Osteoblast (primary cell): Measurements from ENCODE around the gene CD300A. TPM values are rescaled to one million over a fixed set of nuclear protein-coding genes. Genes with fewer than 3 reads are reported as not detected.

Experiments used
- DNase-seq: peaks from one replicate; pipeline ENCODE4 v3.0.0; 2011; ENCODE audit warnings: low spot score, mixed read lengths; ENCODE audit not compliant: insufficient read length; ENCODE audit errors: missing footprints
- H2AFZ ChIP-seq: 2 replicates; pipeline ENCODE4 v1.6.0; 2011; ENCODE audit warnings: mild to moderate bottlenecking, low read length
- H3K27ac ChIP-seq: 2 replicates; pipeline ENCODE4 v1.5.1; 2011; ENCODE audit warnings: mild to moderate bottlenecking, low read depth, low read length, moderate library complexity
- H3K27me3 ChIP-seq: 2 replicates; pipeline ENCODE4 v1.6.0; 2012; ENCODE audit warnings: mild to moderate bottlenecking, control low read depth, inconsistent platforms, low read length, moderate library complexity; ENCODE audit not compliant: insufficient read depth
- H3K36me3 ChIP-seq: 2 replicates; pipeline ENCODE4 v1.5.1; 2011; ENCODE audit warnings: mild to moderate bottlenecking, low read length, control low read depth, moderate library complexity; ENCODE audit not compliant: insufficient read depth
- H3K4me1 ChIP-seq: 2 replicates; pipeline ENCODE4 v1.5.1; 2011; ENCODE audit warnings: mild to moderate bottlenecking, low read length, control low read depth, moderate library complexity; ENCODE audit not compliant: insufficient read depth
- H3K4me2 ChIP-seq: 2 replicates; pipeline ENCODE4 v1.6.0; 2011; ENCODE audit warnings: mild to moderate bottlenecking, low read length; ENCODE audit not compliant: insufficient read depth
- H3K4me3 ChIP-seq: fragments of 200-600 bp; sonication (generic); 3 replicates; pipeline ENCODE4 v1.5.1; 2012; ENCODE audit warnings: mild to moderate bottlenecking, low read length, inconsistent platforms; ENCODE audit not compliant: insufficient read depth
- H3K79me2 ChIP-seq: 2 replicates; pipeline ENCODE4 v1.6.0; 2012; ENCODE audit warnings: mild to moderate bottlenecking, low read length, control low read depth, inconsistent platforms; ENCODE audit not compliant: insufficient read depth
- H3K9me3 ChIP-seq: 2 replicates; pipeline ENCODE4 v1.5.1; 2011; ENCODE audit warnings: low read depth, low read length, control low read depth
- H4K20me1 ChIP-seq: 2 replicates; pipeline ENCODE4 v1.6.0; 2012; ENCODE audit warnings: mild to moderate bottlenecking, low read length, control low read depth; ENCODE audit not compliant: insufficient read depth
- CTCF ChIP-seq: IDR thresholded peaks from 2 replicates; pipeline ENCODE4 v1.5.1; 2011; ENCODE audit warnings: mild to moderate bottlenecking, low read depth, low read length, moderate library complexity; ENCODE audit errors: extremely low read depth
- total RNA-seq: library from RNA; depleted of rRNA; stranded (reverse); fragments of >200 nt; gene quantifications from 2 replicates; pipeline ENCODE4 v1.2.3, GENCODE V29; 2012

The CD300A gene
- total RNA-seq, 1 donor, result not detected

- H3K27me3 ChIP-seq, result peaks cover 3% of the 10 kb centered on the region
- H3K27ac ChIP-seq, result no peak overlapping the region
- no peaks in the 10 kb centered on the region for H3K36me3 ChIP-seq
- H4K20me1 ChIP-seq, result no peaks in the 10 kb centered on the region
- no peak overlapping the region for H2AFZ ChIP-seq
- no peak for DNase-seq
- H3K79me2 ChIP-seq, result no peaks in the 10 kb centered on the region
- H3K4me2 ChIP-seq, result no peak overlapping the region
- no peak overlapping the region for H3K4me3 ChIP-seq
- peaks cover 4% of the 10 kb centered on the region for H3K4me1 ChIP-seq
- TF ChIP-seq CTCF, result no peak
- H3K9me3 ChIP-seq, result no peaks in the 10 kb centered on the region
Observed at GRCh38 chr17:74457820-74458166, 8.6 kb upstream of the CD300A start.

GRCh38 chr17:74458835-74459234 is 7.6 kb upstream of the CD300A start:
- DNase-seq, result peak; percentile 9
- no peaks in the 10 kb centered on the region for H3K27me3 ChIP-seq
- H3K4me2 ChIP-seq, result no peak overlapping the region
- H3K9me3 ChIP-seq, result no peaks in the 10 kb centered on the region
- no peak overlapping the region for H2AFZ ChIP-seq
- H3K4me1 ChIP-seq, result peaks cover 4% of the 10 kb centered on the region
- no peaks in the 10 kb centered on the region for H3K79me2 ChIP-seq
- TF ChIP-seq CTCF, result no peak
- no peaks in the 10 kb centered on the region for H3K36me3 ChIP-seq
- H4K20me1 ChIP-seq, result no peaks in the 10 kb centered on the region
- no peak overlapping the region for H3K27ac ChIP-seq
- H3K4me3 ChIP-seq, result no peak overlapping the region

GRCh38 chr17:74459622-74460021 is 6.8 kb upstream of the CD300A start:
- Histone ChIP-seq H3K79me2 (no peaks in the 10 kb centered on the region), H3K36me3 (no peaks in the 10 kb centered on the region), H3K4me1 (no peaks in the 10 kb centered on the region), H3K9me3 (no peaks in the 10 kb centered on the region), H3K4me3 (no peak overlapping the region), H3K4me2 (no peak overlapping the region), H4K20me1 (no peaks in the 10 kb centered on the region), H3K27me3 (no peaks in the 10 kb centered on the region), H2AFZ (no peak overlapping the region), H3K27ac (no peak overlapping the region)
- TF ChIP-seq CTCF, result no peak
- DNase-seq, result peak; percentile 41

- no peaks in the 10 kb centered on the region for H3K27me3 ChIP-seq
- no peaks in the 10 kb centered on the region for H3K4me1 ChIP-seq
- no peak overlapping the region for H3K4me3 ChIP-seq
- H3K27ac ChIP-seq, result no peak overlapping the region
- no peaks in the 10 kb centered on the region for H3K36me3 ChIP-seq
- H2AFZ ChIP-seq, result no peak overlapping the region
- H3K9me3 ChIP-seq, result no peaks in the 10 kb centered on the region
- no peak for TF ChIP-seq CTCF
- H3K4me2 ChIP-seq, result no peak overlapping the region
- H4K20me1 ChIP-seq, result no peaks in the 10 kb centered on the region
- DNase-seq, result peak; percentile 21
- H3K79me2 ChIP-seq, result no peaks in the 10 kb centered on the region
Observed at GRCh38 chr17:74460241-74460640, 6.2 kb upstream of the CD300A start.
